ENCODE measurements around the gene PPP1R1B. TPM values are rescaled to one million over a fixed set of nuclear protein-coding genes. Genes with fewer than 3 reads are reported as not detected.

The PPP1R1B gene
- polyA plus RNA-seq, 12 donors: 0.32 to 15.9 (median 0.93) TPM; not detected in 1

DNA sequence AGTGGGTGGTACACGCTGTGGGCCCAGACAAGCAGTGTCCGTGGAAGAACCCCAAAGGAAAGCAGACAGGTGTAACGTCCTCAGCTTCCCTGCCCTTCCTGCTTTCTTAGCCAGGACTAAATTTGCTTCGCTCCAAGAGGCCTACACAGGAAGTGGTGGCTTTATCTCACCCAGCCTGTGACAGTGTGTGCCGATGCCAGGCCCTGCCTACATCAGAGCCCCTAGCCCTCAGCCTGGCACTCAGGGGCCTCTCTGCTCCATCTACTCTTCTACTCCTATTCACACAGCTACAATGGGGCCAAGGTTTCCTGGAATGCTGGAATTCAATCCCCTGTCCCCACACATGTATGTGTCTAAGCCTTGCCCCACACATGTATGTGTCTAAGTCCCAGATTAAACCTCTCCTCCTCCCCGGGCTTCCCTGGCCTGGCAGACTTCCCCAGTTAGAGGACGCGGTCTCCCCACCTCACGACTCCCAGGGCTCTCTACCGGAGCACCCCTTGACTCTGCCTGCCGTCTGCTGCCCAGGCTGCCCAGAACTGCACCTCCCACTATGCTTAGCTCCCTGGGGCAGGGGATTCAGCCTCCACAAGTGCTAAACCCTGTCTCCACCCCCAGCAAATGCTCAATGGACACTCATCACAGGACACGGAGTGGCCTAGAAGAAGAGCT is 52.9 kb downstream of the PPP1R1B start:
- DNase-seq: no peak

DNA sequence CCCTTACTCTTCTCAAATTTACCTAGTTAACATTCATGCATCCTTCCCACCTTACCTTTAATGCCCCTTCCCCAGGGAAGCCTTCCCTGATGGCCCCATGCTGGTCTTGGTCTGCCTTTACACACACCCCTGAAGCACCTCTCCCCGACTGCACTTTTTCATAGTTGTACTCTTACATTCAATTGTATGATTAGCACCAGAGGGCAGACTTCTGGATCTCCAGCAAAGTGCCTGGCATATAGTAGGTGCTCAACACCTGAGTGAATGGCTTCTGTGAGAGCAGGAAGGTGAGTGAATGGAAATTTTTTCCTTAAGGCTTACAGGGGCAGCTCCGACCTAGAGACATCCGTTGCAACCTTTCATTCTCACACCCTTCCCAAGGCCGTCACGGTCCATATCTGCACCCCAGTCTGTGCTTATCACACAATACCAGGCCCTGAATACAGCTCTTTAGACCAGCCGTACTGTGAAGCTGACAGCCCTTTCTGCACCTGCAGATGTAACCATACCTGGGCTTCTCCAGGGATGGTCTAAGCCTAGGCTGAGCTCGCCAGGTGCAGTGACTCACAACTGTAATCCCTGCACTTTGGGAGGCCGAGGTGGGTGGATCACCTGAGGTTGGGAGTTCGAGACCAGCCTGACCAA is 56.7 kb downstream of the PPP1R1B start:
- DNase-seq: no peak

DNA sequence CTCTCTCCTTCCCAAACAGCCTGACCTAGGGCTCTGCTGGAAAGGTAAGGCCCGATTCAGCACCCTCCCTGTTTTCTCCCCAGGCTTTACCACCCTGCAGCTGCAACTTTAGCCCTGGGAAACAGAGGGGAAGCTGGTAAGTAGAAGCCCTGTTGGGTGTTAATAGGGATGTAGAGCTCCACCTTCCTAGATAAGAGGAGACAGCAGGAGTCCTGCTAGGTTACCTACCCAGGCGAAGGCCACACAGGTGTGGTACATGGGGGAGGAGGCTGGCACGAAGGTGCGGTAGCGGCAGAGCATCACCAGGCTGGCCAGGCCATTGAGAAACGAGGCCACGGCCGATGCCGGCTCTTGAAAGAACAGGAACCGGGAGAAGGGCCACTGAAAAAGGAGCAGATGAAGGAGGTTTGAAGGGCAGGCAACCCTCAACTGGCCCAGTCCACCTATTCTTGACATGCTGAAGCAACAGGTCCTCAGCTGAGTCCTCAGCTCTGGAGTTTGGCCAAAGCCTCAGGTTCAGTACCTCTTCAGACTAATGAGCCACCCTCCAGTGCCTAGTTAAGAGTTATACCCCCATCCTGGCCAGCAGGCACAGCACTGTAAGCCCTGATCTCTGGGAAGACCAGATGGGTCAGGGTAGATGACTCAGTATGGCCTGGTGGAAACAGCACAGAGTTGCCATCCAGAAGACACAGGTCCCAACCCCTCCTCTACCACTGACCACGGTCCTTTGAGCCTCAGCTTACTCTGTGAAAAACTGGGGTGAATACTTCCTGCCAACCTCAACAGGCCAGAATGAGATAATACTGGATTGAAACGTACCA is 57.8 kb downstream of the PPP1R1B start:
- DNase-seq: no peak

Other genes starting within 250 kb of the PPP1R1B start
- gene FBXL20, start 225.3 kb upstream of the PPP1R1B start, polyA plus RNA-seq (ENCODE audit: insufficient read length in 12 of 12): 10 to 100 TPM in 1 of 12 donors, 1 to 10 TPM in 10, not detected in 1; 6.5 to 11.7 (median 7.9) TPM
- gene MED1, start 175.7 kb upstream of the PPP1R1B start, polyA plus RNA-seq (ENCODE audit: insufficient read length in 12 of 12): 10 to 100 TPM in 11 of 12 donors, not detected in 1; 26.7 to 50.1 (median 33.2) TPM
- gene CDK12, start 165.5 kb upstream of the PPP1R1B start, polyA plus RNA-seq (ENCODE audit: insufficient read length in 12 of 12): 10 to 100 TPM in 11 of 12 donors, not detected in 1; 23.5 to 59.0 (median 32.6) TPM
- gene NEUROD2, start 19.0 kb upstream of the PPP1R1B start, polyA plus RNA-seq (ENCODE audit: insufficient read length in 12 of 12): under 1 TPM in 10 of 12 donors, not detected in 2; 0.03 to 0.60 (median 0.07) TPM
- 10 to 100 TPM in 11 of 12 donors, not detected in 1; 27.6 to 38.4 (median 33.3) TPM for gene STARD3, start 10.2 kb downstream of the PPP1R1B start, polyA plus RNA-seq (ENCODE audit: insufficient read length in 12 of 12)
- 100 to 1,000 TPM in 10 of 12 donors, 10 to 100 TPM in 1, not detected in 1; 67.9 to 455 (median 247) TPM for gene TCAP, start 38.4 kb downstream of the PPP1R1B start, polyA plus RNA-seq (ENCODE audit: insufficient read length in 12 of 12)
- 1 to 10 TPM in 10 of 12 donors, not detected in 2; 1.2 to 7.5 (median 3.6) TPM for gene PNMT, start 41.5 kb downstream of the PPP1R1B start, polyA plus RNA-seq (ENCODE audit: insufficient read length in 12 of 12)
- gene PGAP3, start 61.1 kb downstream of the PPP1R1B start, polyA plus RNA-seq (ENCODE audit: insufficient read length in 12 of 12): 10 to 100 TPM in 11 of 12 donors, not detected in 1; 13.7 to 25.3 (median 18.6) TPM
- gene ERBB2, start 73.1 kb downstream of the PPP1R1B start, polyA plus RNA-seq (ENCODE audit: insufficient read length in 12 of 12): 100 to 1,000 TPM in 11 of 12 donors, not detected in 1; 104 to 148 (median 128) TPM
- gene MIEN1, start 103.6 kb downstream of the PPP1R1B start, polyA plus RNA-seq (ENCODE audit: insufficient read length in 12 of 12): 10 to 100 TPM in 11 of 12 donors, not detected in 1; 14.8 to 23.6 (median 18.9) TPM
- 1 to 10 TPM in 3 of 12 donors, under 1 TPM in 7, not detected in 2; 0.13 to 5.3 (median 0.48) TPM for gene GRB7, start 111.0 kb downstream of the PPP1R1B start, polyA plus RNA-seq (ENCODE audit: insufficient read length in 12 of 12)
- 1 to 10 TPM in 1 of 12 donors, under 1 TPM in 9, not detected in 2; 0.06 to 1.5 (median 0.25) TPM for gene IKZF3, start 237.4 kb downstream of the PPP1R1B start, polyA plus RNA-seq (ENCODE audit: insufficient read length in 12 of 12)
- gene ZPBP2, start 241.2 kb downstream of the PPP1R1B start, polyA plus RNA-seq (ENCODE audit: insufficient read length in 12 of 12): not detected